HG02759 (cell line): Measurements from ENCODE around the gene LEFTY2.
"Not testable (repeated sequence)": the region's sequence is repeated elsewhere in the genome, so short reads cannot be mapped to it uniquely, and the experiment has no call there.

Experiments
- ATAC-seq: cut with Tn5 transposase; IDR thresholded peaks from one replicate; pipeline ENCODE4 v1.9.1; 2021; ENCODE audit warnings: mild to moderate bottlenecking, moderate library complexity; ENCODE audit not compliant: unreplicated experiment

The LEFTY2 gene

DNA sequence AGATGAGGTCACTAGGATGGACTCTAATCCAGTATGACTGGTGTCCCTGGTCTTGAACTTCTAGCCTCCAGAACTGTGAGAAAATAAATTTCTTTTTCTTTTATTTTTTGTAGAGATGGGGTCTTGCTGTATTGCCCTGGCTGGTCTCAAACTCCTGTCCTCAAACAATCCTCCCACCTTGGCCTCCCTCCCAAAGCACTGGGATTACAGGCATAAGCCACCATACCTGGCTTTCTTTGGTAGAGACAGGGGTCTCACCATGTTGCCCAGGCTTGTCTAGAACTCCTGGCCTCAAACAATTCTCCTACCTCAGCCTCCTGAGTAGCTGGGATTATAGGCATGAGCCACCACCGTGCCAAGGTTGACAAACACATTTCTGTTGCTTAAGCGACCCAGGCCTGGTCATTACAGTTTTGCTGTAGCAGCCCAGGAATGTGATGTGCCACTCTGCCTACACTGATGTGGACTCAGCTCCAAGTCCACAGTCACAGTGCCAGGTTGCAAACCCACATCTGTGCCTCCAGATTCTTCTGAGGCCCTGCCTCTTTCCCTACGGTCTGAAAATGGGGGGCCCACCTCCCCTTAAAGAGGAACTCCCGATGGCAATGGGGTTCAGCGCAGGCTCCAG is 32.9 kb downstream of the LEFTY2 start:
- no peak for ATAC-seq

DNA sequence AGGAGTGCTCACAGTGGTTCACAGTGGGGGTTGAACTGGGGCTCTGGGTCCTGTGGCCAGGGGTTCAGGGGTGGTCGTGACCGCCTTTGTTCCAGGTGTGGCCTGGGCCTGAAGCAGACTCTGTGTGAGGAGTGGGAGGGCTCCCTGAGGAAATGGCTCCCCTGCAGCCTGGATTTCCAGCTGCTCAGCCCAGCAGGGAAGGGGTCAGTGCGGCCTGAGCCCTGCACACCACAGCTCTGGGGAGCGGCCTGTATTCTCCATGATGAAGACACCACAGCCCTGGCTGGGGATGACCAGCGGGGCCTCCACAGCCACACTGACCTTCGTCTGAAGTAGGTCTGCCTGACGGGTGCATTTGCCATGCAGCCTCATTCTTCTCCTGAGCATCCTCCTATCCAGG is 33.7 kb downstream of the LEFTY2 start:
- no peak for ATAC-seq

DNA sequence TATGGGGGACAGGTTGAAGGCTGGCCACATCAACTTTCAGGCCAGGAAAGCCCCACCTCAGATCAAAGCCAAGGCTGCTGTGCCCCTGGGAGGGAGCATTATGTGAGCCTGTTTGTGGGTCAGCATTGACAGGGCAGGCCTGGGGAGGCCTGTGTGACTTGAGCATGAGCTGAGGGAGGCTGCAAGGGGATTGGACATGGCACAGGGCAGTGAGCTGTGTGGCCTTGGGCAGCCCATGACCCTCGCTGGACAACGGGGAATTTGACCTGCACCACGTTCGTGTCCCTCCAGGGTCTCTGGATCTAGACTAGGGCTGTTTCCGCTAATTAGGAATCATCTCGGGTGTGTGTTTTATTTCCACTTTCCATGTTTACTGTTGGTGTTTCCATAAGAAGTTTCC is 34.6 kb downstream of the LEFTY2 start:
- ATAC-seq: no peak

DNA sequence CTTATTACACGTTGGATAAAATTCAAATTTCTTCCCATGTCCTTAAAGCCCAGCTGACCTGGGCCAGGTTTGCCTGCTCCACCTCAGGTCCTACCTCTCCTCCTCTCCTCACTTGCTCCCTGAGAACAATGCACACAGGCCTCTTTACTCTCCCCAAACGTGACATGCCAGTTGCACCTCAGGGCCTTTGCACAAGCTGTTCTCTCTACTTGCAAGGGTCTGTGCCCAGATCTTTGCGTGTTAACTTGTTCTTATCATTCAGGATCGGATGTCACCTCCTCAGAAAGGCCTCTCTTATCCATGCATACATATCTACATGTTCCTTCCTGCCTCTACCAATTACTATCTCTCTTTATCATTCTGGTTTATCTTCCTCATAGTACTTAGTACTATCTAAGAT is 37.4 kb downstream of the LEFTY2 start:
- no peak for ATAC-seq

DNA sequence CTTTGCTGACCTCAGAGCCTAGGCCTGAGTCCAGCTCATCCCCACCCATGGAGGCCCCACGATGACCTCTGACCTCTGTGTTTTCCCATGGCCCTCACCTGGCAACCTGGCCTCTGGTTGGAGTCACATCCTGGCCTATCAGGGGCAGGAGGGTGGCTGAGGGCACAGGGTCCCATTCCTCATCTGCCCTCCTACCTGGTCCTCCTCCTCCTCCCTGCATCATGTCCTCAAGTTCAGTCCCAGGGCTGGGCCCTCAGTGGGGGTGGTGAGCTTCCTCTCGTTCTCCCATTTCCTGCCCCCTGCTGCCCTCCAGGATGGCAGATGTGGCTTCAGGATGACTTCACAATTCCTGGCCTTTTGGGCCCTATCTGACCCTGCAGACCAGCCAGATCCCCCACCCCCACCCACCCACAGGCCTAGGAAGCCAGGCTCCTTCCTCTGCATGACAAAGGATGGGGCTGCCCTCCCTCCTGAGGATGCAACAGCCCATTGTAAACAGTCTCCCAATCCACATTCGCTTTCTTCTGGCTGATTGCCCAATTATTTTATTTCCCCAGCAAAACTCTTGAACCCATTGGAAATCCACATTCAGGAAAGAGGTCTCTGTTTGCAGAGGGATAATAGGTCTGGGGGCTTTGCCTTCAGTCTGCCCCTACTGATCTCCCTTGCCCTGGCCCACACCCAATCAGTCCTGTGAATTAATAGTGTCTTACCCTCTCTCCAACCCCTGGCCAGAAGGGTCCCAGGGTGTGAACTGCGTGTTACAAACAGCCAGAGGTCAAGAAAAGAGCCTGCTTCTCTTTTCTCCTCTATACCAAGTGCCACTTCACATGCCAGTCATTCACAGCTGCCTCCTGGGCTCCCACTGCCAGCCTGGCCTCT is 41.7 kb downstream of the LEFTY2 start:
- no peak for ATAC-seq

DNA sequence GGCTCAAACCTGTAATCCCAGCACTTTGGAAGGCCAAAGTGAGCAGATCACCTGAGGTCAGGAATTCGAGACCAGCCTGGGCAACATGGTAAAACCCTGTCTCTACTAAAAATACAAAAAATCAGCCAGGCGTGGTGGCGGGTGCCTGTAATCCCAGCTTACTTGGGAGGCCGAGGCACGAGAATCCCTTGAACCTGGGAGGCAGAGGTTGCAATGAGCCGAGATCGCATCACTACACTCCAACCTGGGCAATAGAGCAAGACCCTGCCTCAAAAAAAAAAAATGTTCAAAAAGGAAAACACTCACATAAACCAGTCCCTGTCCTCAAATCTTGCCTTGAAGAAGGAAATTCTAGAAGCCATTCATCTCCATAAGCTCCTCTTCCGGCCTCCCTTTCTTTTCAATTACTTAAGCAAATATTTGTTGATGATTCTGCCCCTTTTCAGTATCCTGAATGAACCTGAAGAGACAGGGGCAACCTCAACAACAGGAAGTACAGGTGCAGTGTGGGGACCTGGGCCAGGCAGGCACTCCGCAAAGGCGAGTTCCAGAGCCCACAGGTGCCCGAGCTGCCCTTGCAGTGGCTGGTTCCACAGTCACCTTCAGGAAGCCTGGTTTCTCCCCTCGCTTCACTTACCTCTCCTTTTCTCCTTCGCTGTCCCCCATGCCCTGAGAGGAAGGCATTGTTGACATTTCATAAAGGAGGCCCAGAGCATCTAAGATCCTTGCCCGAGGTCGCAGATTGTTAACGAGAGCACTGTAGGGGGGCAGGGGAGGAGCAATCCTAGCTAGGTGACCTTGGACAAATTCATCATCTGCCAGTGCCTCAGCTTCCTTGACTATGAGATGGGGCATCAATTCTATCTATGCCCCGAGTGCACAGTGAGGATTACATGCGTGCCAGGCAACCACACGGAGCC is 43.2 kb downstream of the LEFTY2 start:
- ATAC-seq: no peak

DNA sequence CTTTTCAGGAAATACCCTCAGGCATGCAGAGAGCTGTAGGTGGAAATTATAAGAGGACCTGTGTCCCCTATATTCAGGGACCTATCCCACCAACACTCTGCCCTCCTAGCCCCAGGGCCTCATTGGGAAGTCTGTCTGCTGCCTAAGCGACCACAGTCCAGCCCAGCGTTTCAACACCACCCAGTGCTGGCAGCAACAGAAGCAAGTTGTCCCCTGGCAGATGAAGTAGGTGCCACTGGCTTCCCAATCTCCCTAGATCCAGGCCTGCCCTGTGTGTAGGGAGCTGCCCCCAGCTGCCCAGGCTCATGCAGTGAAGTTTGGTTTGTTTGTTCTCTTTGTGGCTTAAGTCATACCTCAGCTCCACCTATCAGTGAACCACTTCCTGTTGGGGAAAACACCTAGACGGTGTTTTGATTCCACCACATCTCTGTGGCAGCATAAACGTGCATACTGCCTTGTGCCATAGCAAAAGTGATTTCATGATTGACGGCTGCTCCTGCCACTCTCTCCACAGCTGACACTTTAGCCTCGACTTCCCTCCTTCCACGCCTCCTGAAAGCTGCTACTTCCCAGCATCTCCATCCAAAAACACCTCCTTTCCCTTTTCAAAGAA is 44.0 kb downstream of the LEFTY2 start:
- ATAC-seq: peak; percentile 100

DNA sequence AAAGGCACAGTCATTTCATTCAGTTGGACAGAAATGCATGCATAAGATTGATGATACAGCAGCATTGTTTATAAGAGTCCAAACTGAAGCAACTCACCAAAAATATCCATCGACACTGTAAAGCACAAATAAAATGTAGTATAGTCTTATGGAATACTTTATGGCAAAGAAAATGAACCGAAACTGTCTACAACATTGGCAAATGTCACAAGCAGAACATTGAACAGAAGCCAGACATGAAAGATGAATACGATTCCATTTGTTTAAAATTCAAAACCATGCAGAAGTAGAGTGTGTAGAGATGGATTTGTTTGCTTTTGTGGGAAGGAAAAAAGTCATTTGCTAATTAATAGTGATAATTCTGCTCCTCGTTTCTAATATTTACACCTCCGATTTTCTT is 44.5 kb downstream of the LEFTY2 start:
- no peak for ATAC-seq

DNA sequence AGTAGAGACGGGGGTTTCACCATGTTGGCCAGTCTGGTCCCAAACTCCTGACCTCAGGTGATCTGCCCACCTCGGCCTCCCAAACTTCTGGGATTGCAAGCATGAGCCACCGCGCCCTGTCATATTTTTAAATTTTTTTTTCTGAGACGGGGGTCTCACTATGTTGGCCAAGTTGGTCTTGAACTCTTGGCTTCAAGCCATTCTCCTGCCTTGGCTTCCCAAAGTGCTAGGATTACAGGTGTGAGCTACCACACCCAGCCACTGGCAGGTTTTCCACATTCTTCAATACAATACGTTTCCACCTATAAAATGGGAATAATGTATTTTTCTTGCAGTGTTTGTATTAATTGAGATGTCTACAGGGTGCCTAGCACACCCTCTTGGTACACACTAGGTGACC is 48.7 kb downstream of the LEFTY2 start:
- no peak for ATAC-seq

DNA sequence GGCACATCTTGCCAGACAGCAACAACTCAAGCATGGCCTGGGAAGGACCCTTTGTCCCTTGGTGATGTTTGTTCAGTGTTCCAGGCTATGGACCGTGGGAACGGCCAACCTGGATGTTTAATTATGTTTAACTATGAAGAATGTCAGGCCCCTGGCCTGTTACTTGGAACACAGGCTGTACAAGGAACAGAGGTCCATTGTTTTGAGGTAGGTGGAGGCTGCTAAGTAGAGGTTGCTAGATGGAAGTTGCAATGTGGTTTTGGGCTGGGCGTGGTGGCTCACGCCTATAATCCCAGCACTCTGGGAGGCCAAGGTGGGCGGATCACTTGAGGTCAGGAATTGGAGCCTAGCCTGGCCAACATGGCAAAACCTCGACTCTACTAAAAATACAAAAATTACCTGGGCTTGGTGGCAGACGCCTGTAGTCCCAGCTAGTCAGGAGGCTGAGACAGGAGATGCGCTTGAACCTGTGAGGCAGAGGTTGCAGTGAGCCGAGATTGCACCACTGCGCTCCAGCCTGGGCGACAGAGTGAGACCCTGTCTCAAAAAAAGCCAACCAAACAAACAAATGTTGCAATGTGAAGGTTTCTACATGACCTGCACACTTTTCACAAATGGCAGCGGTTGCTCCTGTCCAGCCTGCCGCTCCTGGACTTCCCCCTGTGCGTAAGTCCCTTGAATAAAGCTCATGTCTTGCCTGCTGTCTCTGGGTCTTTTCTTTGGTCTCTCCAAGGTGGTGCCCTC is 49.6 kb downstream of the LEFTY2 start:
- ATAC-seq: no peak

DNA sequence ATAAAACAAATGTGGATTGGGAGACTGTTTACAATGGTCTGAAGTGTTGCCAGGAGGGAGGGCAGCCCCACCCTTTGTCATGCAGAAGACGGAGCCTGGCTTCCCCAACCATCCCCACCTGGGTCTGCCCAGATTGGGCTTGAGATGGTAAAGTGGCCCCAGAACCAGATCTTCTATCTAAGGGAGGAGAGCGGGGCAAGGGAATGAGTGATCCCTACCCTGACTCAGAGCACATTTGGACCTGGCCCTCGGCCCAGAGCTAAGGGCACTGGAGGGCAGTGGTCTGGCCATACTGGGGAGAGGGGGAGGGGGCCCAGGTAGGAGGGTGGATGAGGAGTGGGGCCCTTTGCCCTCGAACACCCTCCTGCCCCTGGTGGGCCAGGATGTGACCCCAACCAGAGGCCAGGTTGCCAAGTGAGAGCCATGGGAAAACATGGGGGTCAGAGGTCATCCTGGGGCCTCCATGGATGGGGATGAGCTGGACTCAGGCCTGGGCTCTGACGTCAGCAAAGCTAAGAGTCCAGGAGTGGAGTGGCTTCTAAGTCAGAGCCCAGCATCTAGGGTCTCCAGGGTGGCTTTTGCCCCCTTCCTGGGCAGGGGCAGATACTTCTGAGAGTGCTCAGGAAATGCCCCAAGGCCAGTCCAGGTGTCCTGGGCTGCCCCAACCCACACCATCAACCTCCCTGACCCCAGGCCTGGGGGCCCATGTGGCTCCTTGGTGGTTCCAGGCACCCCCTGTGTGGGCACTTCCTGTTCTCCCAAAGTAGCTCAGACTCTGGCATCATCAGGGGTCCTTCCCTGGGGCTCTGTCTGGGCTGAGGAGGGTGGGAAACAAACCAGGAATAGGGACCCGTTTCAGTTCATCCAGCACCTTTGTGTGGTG is 50.4 kb downstream of the LEFTY2 start:
- ATAC-seq: no peak

DNA sequence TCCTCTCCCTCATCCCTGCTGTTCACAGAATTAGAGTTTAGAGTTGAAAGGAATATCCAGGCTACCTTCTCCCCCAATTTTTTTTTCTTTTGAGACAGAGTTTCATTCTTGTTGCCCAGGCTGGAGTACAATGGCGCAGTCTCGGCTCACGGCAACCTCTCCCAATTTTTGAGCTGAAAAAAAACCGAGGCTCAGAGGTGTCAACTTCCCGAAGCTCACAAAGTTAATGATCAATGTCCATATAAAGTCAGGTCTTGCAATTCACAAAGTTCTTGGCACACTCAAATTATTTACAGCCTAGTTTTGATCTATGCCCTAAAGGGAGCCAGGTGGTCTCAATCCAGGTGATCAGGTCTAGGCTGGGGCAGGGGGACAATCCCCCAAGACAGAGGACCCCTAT is 51.3 kb downstream of the LEFTY2 start:
- ATAC-seq: no peak

DNA sequence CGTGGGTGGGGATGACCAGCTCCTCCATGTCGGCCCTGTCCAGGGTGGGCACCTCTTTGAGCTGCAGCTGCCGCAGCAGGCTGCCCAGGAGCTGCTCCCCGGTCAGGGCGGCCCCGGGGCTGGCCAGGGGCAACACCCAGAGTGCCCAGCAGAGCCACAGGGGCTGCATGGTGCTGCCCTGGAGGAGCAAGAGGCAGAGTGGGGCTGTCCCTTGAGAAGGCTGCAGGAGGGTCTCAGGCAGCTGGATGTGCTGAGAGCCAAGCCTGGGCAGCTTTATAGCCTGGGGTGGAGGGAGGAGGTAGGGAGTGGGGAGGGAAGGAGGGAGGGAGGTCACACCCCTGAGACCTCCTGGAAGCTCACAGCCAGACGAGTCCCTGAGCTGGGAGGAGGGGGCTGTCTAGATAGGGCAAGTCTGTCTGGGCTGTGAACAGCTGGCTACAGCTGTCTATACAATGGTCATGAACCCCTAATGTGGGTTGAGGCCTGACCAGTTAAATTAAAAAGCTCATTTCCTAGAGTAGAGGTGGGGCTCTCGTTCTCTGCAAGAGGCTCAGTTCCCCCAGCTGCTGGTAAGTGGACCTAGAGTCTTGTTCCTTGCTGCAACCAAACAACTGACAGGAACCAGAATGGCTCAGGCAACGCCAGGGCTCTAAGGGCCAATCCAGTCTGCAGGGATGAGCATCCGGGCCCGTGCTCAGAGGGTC is 52.0 kb downstream of the LEFTY2 start, which contains the start of gene LEFTY1:
LEFTY1 (minus strand) TSS at position 249 of the 704 bp plus-strand sequence; CDS start at position 169, 80 bp downstream.
- ATAC-seq: no peak

DNA sequence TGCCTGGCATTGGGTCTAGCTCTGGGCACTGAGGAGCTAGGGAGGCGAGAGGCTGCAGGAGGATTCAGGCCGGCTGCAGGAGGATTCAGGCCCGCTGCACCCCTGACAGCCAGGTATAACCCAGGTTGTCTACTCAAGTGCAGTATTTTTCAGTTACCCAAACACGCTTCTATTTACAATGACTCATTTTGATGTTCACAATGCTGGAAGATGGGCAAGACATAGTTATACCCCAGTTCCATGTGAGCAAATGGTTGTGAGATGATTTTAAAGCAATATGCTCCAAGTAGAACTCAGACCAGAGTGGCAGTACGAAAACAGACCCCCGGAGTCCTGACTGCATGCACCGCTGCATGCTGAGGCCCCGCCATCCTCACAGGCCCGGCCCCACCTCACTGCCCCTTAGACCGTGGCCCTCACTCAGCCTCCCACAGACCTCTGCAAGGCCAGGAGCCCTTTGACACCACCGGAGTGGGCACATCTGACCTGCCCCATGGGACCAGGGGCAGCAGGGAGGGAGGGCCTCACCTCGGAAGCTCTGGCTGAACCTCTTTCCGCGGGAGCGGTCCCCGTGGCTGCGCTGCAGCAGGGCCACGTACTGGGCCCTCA is 52.6 kb downstream of the LEFTY2 start:
- ATAC-seq: no peak

DNA sequence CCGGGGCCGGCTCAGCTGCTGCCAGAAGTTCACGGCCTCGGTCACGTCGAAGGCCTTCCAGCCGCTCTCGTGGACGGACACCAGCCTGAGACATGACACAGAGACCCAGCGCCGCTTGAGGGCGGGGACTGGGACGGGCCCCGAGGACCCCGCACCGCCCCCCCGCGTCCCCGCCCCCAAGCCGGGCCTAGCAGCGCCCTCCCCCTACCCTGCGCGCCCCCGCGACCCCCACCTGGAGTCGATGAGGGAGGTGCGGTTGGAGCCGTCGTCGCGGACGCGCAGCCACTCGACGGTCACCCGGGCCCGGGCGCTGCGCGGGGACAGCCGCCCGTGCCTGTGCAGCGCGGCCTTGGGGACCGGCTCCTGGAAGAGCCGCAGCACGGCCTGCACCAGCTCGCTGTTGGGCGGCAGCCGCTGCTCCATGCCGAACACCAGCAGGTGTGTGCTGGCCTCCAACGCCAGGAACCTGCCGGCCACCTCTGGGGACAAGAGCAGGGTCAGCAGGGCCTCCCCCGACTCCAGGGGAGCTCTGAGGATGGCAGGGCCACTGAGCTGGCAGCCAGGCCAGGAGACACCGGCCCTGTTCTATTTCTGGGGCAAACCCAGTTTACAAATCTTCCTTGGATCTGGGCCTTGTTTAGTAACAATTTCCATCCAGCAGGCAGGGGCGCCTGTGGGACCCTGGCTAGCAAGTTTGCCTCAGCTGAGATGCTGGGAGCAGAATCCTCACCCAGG is 53.3 kb downstream of the LEFTY2 start:
- ATAC-seq: not testable (repeated sequence)

DNA sequence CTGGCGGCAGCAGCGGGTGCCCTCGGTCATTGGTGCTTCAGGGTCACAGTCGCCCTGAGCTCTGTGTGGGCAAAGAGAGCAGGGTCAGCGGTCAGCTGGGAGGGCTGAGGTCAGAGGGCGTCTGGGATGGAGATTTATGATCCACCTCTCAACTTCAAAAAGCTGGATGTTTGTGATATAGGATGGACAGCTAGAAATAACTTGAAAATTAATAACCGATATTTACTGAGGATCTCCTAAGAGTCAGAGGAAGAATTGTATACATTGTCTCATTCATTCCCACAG is 54.0 kb downstream of the LEFTY2 start:
- no peak for ATAC-seq
